Gastrocnemius medialis (tissue), 4 donors: ENCODE measurements around the gene MIB2. TPM values are rescaled to one million over a fixed set of nuclear protein-coding genes. Genes with fewer than 3 reads are reported as not detected.

ENCODE experiments used
- ATAC-seq, 2 donors: fragments of 150-250 bp; one replicate each; pipeline ENCODE4 v1.9.1; 2016
- DNase-seq, 2 donors: peaks; one replicate each; pipeline ENCODE4 v3.0.0-alpha.2; 2019
- H3K27ac ChIP-seq, 4 donors: fragments of 200-600 bp; sonication (generic); 1 replicate in 1 of 4; 2 replicates in 3 of 4; pipeline ENCODE4 v1.5.1; 2016 to 2018; ENCODE audit warnings: mild to moderate bottlenecking in 2 of 4, moderate library complexity in 1 of 4
- H3K27me3 ChIP-seq, 3 donors: fragments of 200-600 bp; sonication (generic) in 2 of 3; 1 replicate in 1 of 3; 2 replicates in 2 of 3; pipeline versions ENCODE4 v1.5.1 to v1.6.0; 2016 to 2019; ENCODE audit warnings: mild to moderate bottlenecking in 1 of 3, moderate library complexity in 1 of 3
- H3K36me3 ChIP-seq, 2 donors: fragments of 200-600 bp; sonication (generic) in 1 of 2; one replicate each; pipeline ENCODE4 v1.5.1; 2017 to 2018
- H3K4me1 ChIP-seq, 2 donors: fragments of 200-600 bp; sonication (generic) in 1 of 2; one replicate each; pipeline ENCODE4 v1.5.1; 2016 to 2017; ENCODE audit warnings: mild to moderate bottlenecking in 2 of 2
- H3K4me3 ChIP-seq, 4 donors: fragments of 200-600 bp; sonication (generic) in 3 of 4; 1 replicate in 1 of 4; 2 replicates in 3 of 4; pipeline ENCODE4 v1.5.1; 2016 to 2019; ENCODE audit warnings: mild to moderate bottlenecking in 2 of 4
- H3K9me3 ChIP-seq, 3 donors: fragments of 200-600 bp; sonication (generic) in 2 of 3; 1 replicate in 1 of 3; 2 replicates in 2 of 3; pipeline ENCODE4 v1.5.1; 2016 to 2019
- POLR2A ChIP-seq, 2 donors: fragments of 450-650 bp; IDR thresholded peaks; one replicate each; pipeline ENCODE4 v1.6.1; 2017; ENCODE audit warnings: antibody characterized with exemption in 2 of 2, mild to moderate bottlenecking in 2 of 2, moderate library complexity in 2 of 2
- in situ Hi-C, 4 donors: fragments of 200-750 bp; cut with MboI; loops; one replicate each; pipeline versions ENCODE4 v1.15.0 to v1.8.0; 2017; ENCODE audit warnings: low sequenced_read_pairs in 4 of 4
- intact Hi-C: fragments of 100-400 bp; cut with DNase I; formaldehyde crosslinking; loops from one replicate; pipeline ENCODE4 v1.15.1; 2023; ENCODE audit warnings: low total_unique reads
- total RNA-seq, 4 donors: library from RNA; depleted of rRNA; stranded (reverse); fragments of >200 nt; gene quantifications; one replicate each; pipeline versions ENCODE4 v1.1.0 to v1.2.3, GENCODE V29; 2016
- TF ChIP-seq, protein P1 (sequence below), 5 experiments: fragments of 450-650 bp in 3 of 5; fragments of 200-600 bp in 2 of 5; sonication (generic) in 2 of 5; IDR thresholded peaks in 4 of 5; conservative IDR thresholded peaks in 1 of 5; 1 replicate in 4 of 5; 2 replicates in 1 of 5; pipeline ENCODE4 v1.5.1; 2016 to 2019; ENCODE audit warnings: antibody characterized with exemption in 5 of 5, mild to moderate bottlenecking in 3 of 5, moderate library complexity in 3 of 5

MIB2 gene
- total RNA-seq, 4 donors from 2014 or later = 66.4 to 154 (median 117) TPM

DNA sequence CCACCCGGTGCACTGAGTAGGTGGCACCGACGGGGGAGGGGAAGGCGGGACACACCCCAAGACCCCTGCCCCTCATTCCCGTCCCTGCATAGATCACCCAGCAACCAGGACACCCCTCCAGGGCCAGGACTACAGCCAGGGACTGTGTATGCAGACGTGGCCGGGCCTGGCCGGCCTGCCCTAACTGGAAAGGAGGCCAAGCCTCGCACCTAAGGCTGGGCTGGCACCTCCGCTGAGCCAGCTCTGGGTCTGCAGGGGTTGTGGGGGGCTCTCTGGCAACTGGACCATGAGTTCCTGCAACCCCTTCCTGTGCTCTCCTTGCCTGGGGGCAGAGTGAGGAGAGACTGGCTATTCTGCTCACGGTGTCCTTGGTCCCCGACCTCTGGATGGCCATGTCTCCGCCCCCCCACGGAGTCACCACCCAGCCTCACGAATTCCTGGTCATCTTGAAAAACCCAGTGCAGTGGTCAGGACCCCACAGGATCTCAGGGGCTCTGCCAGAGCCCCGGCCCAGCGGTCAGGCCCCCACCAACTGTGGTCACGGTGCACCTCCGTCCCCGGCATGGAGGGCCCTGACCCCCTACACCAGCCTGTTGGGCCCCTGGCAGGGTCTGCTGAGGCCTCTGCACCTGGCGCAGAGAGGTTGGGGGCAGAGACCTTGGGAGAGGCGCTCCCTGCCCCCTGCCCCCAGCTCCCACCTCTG, 14.3 kb upstream of the MIB2 start:
- Histone ChIP-seq H3K36me3 (no peaks in the 10 kb centered on the region), H3K9me3 (no peaks in the 10 kb centered on the region), H3K4me3 (peak overlapping the region in 1 of 4 donors; percentile 39), H3K27ac (no peak overlapping the region), H3K4me1 (peaks cover 0 to 13% of the 10 kb centered on the region in 2 donors), H3K27me3 (peaks cover 36 to 43% (median 42%) of the 10 kb centered on the region in 3 donors)
- ATAC-seq (no peak), DNase-seq (no peak)
- intact Hi-C loops = no loop called here
- in situ Hi-C loops = no loop called here
- TF ChIP-seq, protein P1, sequence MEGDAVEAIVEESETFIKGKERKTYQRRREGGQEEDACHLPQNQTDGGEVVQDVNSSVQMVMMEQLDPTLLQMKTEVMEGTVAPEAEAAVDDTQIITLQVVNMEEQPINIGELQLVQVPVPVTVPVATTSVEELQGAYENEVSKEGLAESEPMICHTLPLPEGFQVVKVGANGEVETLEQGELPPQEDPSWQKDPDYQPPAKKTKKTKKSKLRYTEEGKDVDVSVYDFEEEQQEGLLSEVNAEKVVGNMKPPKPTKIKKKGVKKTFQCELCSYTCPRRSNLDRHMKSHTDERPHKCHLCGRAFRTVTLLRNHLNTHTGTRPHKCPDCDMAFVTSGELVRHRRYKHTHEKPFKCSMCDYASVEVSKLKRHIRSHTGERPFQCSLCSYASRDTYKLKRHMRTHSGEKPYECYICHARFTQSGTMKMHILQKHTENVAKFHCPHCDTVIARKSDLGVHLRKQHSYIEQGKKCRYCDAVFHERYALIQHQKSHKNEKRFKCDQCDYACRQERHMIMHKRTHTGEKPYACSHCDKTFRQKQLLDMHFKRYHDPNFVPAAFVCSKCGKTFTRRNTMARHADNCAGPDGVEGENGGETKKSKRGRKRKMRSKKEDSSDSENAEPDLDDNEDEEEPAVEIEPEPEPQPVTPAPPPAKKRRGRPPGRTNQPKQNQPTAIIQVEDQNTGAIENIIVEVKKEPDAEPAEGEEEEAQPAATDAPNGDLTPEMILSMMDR (IDR thresholded peaks at IDR 0.05 in 4 of 5, conservative IDR thresholded peaks at IDR 0.05 in 1 of 5) = no peak
- no peak for TF ChIP-seq POLR2A (IDR thresholded peaks at IDR 0.05)

DNA sequence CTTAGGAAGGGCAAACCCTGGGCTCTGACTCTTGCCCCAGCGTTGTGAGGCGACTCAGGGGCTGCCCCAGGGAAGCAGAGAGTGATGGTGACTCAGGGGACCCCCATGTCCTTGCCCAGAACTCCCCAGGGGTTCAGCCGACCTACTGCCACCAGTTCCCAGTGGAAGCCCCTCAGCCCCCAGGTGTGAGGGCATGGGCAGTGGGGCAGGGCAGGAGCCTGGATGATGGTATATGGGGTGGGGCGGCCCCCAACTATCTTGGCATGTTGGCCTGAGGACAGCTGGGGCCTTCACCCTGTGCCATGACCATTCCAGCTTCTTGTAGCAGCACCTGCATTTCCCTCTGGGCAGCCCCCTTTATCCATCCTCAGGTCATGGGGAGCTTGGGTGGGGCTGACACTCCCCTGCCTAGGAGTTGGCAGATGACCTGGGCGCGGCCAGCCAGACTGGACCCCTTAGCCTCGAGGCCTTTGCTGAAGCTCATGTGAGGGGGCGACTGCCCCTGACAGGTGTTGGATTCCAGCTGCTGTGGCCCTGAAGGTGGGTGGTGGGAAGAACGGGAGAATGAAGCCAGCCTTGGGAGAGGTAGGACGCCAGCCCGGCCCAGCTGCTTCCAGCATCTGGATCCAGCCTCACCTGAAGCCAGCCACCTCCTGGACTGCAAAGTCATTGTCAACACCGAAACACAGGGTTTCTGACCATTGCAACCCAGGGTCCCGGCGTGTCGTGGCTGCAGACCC, 13.6 kb upstream of the MIB2 start:
- Histone ChIP-seq H3K27me3 (peaks cover 34 to 43% (median 42%) of the 10 kb centered on the region in 3 donors), H3K27ac (no peak overlapping the region), H3K9me3 (no peaks in the 10 kb centered on the region), H3K4me1 (peaks cover 0 to 13% of the 10 kb centered on the region in 2 donors), H3K36me3 (no peaks in the 10 kb centered on the region), H3K4me3 (no peak overlapping the region)
- TF ChIP-seq POLR2A (IDR thresholded peaks at IDR 0.05) = no peak
- TF ChIP-seq, protein P1 (IDR thresholded peaks at IDR 0.05 in 4 of 5, conservative IDR thresholded peaks at IDR 0.05 in 1 of 5) = no peak
- intact Hi-C loops = no loop called here
- DNase-seq (no peak), ATAC-seq (no peak)
- in situ Hi-C loops = no loop called here

DNA sequence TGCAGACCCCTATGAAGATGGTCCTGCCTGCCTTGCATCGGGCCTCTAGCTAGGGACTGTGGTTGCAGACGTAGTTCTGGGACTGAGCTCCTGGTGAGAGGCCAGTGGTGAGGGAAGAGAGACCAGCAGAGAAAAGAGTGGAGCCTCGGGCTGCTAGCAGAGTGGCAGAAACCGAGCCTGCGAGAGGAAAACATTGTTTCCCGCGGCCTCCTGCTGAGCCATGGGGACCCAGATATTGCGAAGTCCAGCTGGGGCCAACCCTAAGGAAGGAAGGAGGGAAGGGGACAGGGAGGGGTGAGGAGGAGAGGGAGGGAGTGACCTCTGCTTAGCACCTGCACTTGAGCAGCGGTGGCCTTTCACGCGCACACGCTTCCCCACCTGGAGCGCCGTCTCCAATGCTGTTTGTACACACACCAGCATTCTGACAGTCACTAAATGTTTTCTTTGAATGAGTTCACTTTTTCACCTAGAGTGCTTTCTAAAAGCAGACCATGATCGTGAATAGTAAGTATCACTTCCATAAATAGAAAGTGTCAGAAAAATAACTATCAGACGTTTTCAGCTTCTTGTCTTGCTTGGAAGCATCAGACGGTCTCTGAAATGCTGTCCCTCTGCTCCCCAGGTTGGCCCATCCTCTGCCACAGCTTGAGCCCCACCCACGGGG, 12.9 kb upstream of the MIB2 start:
- Histone ChIP-seq H3K4me3 (no peak overlapping the region), H3K27me3 (peaks cover 31 to 42% (median 42%) of the 10 kb centered on the region in 3 donors), H3K36me3 (no peaks in the 10 kb centered on the region), H3K4me1 (peaks cover 0 to 12% of the 10 kb centered on the region in 2 donors), H3K27ac (no peak overlapping the region), H3K9me3 (no peaks in the 10 kb centered on the region)
- no peak for ATAC-seq
- DNase-seq = no peak
- intact Hi-C loops = no loop called here
- TF ChIP-seq, protein P1 (IDR thresholded peaks at IDR 0.05 in 4 of 5, conservative IDR thresholded peaks at IDR 0.05 in 1 of 5) = no peak
- TF ChIP-seq POLR2A (IDR thresholded peaks at IDR 0.05) = no peak
- in situ Hi-C loops = no loop called here

DNA sequence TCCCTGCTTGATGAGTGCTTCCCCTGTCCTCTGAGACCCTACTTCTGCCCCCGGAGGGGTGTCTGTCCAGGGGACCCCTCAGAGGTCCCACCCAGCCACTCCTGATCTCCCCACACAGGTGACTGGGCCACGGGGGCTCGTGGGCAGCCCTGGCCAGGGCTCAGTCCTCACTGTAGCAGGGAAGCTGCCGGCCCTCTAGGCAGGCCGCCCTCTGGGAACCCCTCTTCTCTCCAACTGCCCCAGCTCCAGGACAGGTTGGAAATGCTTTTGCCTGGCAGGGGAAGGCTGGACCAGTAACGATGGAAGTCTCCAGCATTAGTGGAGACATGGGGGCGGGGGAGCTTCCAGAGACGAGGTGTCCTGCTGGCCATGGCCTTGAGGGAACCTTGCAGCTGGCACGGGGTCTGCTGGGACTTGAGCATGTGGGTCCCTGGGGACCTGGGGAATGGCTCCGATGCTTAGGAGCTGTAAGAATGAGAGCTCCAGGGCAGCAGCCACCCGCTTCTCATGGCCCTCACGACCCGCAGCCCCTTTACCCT, 12.3 kb upstream of the MIB2 start:
- Histone ChIP-seq H3K36me3 (no peaks in the 10 kb centered on the region), H3K4me3 (no peak overlapping the region), H3K9me3 (no peaks in the 10 kb centered on the region), H3K27ac (no peak overlapping the region), H3K4me1 (peaks cover 0 to 8% of the 10 kb centered on the region in 2 donors), H3K27me3 (peaks cover 28 to 39% (median 36%) of the 10 kb centered on the region in 3 donors)
- DNase-seq (no peak), ATAC-seq (no peak)
- intact Hi-C loops (no loop called here), in situ Hi-C loops (no loop called here)
- no peak for TF ChIP-seq POLR2A (IDR thresholded peaks at IDR 0.05)
- TF ChIP-seq, protein P1 (IDR thresholded peaks at IDR 0.05 in 4 of 5, conservative IDR thresholded peaks at IDR 0.05 in 1 of 5) = no peak
